GM18520 (cell line): ENCODE measurements around the gene CHCHD1.
"Not testable (repeated sequence)": the region's sequence is repeated elsewhere in the genome, so short reads cannot be mapped to it uniquely, and the experiment has no call there.

Source experiments
- ATAC-seq: cut with Tn5 transposase; IDR thresholded peaks from one replicate; pipeline ENCODE4 v1.9.1; 2021; ENCODE audit not compliant: unreplicated experiment

Gene CHCHD1

DNA sequence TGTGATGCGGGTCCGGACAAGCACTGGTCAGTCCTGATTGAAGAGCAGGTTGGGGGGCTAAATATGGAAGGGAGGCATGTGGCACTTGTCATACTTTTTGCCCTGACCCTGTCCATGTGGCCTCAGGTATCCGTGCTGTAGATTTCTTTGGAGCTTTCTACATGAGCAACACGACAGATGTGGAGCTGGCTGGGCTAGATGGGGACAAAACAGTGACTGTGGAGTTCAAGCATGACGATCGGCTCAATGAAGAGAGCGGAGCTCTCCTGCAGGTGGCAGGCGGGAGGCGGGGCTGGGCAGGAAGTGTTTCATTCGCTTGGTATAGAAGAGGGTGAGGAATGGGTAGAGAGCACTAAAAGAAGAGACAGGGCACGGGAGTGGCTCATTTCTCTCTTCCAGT, 13.0 kb upstream of the CHCHD1 start:
- ATAC-seq: no peak

DNA sequence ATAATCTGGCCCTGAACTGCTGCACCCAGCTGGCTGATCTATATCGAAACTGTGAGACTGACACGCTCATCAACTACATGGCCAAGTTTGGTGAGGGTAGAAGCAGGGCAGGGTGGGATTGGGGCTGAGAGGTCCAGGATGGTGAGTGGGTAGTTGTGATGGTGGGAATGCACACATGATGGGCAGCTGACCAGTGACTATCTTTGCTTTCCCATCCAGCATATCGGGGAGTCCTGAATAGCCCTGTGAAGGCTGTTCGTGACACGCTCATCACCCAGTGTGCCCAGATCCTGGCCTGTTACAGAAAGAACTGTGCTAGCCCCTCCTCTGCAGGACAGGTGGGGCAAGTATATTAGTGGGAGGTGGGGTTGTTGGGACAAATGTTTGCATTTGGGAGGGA, 12.5 kb upstream of the CHCHD1 start:
- ATAC-seq: no peak

DNA sequence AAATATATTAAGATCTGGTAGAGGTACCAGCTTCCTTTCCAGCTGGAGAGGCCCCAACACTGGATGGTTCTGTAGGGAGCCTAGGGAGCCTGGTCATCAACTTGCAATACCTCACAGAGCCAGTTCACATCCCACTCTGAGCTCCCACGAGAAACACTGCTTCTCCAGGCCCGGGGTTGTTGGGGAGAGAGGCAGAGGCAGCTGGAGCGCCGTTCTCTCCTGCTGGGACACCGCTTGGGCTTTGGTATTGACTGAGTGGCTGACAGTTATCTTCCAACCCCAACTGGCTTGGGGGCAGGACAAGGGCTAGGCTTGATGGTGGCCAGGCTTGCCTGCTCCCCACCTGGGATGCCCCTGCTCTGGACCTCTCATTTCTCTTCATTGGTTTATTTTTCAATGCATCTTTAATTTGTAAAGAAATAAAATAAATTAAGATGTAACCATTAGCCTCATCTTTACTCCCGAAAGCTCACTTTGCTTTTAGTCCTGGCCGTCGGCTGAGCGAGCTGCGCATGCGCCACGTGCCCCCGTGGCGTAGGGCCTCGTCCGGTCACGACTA, 10.0 kb upstream of the CHCHD1 start:
- ATAC-seq: no peak

DNA sequence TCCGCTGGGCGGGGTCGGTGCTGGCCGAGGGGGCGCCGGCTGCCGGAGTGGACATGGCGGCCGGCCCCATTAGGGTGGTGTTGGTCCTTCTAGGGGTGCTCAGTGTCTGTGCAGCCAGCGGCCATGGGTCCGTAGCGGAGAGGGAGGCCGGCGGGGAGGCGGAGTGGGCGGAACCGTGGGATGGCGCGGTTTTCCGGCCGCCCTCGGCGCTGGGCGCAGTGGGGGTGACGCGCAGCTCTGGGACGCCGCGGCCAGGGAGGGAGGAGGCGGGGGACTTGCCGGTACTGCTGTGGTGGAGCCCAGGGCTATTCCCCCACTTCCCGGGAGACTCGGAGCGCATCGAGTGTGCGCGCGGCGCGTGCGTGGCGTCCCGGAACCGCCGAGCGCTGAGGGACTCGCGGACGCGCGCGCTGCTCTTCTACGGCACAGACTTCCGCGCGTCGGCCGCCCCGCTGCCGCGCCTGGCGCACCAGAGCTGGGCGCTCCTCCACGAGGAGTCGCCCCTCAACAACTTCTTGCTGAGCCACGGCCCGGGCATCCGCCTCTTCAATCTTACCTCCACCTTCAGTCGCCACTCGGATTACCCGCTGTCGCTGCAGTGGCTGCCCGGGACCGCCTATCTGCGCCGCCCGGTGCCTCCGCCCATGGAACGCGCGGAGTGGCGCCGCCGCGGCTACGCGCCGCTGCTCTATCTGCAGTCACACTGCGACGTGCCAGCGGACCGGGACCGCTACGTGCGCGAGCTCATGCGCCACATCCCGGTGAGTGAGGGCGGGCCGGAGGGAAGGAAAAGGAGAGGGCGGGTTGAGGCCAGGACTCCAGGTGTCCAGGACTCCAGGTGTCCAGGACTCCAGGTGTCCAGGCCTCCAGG, 9.3 kb upstream of the CHCHD1 start:
- ATAC-seq: peak; percentile 40

DNA sequence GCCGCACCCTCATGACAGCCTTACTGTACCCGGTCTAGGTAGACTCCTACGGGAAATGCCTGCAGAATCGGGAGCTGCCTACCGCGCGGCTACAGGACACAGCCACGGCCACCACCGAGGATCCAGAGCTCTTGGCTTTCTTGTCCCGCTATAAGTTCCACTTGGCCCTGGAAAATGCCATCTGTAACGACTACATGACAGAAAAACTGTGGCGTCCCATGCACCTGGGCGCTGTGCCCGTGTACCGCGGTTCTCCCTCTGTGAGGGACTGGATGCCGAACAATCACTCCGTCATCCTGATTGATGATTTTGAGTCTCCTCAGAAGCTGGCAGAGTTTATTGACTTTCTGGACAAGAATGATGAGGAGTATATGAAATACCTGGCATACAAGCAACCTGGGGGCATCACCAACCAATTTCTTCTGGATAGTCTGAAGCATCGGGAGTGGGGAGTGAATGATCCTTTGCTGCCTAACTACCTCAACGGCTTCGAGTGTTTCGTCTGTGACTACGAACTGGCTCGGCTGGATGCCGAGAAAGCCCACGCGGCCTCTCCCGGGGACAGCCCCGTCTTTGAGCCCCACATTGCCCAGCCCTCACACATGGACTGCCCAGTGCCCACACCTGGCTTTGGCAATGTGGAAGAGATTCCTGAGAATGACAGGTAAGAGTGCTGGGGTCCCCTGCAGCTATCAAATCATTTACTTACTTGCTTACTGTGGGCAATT, 8.5 kb upstream of the CHCHD1 start:
- ATAC-seq: no peak

DNA sequence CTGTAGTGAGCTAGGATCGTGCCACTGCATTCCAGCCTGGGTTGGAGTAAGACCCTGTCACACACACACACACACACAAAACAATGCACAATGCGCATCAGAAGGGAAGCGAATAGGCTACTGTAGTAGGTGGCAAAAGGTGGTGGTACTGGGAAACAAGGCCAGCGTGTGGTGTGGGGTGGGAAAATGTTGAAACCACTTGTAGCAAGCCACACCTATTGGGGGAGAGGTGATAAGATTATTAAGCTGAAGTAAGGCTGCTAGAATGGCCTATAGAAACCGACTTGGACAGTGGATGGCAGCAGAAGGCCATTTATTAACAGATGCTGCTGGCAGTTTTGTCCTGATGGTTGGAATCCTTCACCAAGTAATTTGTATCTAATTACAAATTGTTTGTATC, 7.2 kb upstream of the CHCHD1 start:
- no peak for ATAC-seq

DNA sequence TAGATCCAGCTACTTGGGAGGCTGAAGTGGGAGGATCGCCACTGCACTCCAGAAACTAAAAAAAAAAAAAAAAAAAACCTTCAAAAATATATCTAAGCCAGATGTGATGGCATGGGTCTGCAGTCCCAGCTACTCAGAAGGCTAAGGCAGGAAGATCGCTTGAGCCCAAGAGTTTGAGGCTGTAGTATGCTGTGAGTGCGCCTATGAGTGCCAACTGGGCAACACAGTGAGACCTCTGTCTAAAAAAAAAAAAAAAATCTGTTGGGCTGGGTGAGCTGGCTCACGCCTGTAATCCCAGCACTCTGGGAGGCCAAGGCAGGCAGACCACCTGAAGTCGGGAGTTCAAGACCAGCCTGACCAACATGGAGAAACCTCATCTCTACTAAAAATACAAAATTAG, 2.8 kb upstream of the CHCHD1 start:
- no peak for ATAC-seq

DNA sequence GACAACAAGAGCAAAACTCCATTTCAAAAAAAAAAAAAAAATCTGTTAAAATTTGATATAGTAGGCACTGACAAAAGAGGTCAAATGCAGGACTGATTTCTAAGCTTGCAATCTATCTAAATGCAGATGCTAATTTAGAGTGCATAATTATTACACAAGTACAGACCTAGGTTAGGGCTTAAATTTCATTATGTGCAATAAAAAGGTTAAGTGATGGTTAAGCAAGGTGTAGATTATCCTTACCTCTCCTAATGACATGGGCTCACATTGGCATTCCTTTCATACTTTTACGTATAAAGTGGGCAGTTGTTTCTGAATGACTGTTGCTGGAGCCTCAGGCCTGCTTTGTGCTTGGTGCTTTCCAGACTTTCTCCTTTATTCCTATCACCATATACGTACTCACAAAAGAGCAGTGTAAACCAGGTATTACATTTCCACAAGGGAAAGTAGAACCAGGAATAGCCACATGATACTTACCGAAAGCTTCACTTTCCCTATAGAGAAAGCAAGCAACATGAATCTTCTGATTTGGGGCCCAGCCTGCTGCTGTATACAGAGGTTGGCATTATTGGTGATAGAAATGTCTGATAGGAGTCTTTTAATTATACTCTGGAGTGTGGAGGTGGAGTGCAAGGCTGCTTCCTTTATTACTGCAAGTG, 2.2 kb upstream of the CHCHD1 start:
- no peak for ATAC-seq

DNA sequence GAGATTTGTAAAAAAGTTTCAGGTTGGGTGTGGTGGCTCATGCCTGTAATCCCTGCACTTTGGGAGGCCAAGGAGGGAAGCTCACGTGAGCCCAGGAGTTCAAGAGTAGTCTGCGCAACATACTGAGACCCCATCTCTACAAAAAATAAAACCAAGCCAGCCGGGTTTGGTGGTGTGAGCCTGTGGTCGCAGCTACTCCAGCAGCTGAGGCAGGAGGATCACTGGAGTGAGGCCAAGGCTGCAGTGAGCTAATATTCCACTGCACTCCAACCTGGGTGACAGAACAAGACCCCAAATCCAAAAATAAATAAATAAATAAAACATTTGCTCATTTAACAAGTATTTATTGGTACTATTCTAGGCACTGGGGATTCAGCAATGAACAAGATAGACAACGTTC, 1.5 kb upstream of the CHCHD1 start:
- no peak for ATAC-seq

DNA sequence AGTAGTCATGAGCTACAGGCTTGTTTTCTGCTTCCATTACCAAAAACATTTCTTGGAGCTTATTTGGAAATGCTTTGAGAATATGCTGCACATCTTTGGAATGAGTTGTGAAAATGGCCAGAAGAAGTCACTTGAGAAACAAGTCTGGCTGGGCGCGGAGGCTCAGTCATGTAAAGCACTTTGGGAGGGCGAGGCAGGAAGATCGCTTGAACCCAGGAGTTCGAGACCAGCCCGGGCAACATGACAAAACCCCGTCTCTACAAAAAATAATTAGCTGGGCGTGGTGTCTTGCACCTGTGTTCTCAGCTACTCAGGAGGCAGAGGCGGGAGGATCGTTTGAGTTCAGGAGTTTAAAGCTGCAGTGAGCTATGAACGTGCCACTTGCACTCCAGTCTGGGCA, 882 bp upstream of the CHCHD1 start:
- no peak for ATAC-seq

DNA sequence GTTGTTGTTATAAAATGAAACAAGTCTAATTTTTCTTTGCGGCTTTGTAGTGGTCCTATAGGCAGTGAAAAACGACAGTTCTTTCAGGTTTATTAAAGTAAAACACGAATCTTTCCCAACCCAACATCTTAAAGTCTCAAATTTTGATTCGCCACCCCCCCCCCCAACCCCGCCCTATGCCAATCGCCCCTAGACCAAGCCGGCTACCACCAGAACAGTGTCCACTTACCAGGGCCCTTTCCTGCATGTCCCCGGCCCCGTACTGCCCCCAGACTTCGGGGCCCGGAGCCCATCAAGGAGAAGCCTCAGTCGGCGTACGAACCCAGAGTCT, 335 bp upstream of the CHCHD1 start:
- ATAC-seq: no peak

DNA sequence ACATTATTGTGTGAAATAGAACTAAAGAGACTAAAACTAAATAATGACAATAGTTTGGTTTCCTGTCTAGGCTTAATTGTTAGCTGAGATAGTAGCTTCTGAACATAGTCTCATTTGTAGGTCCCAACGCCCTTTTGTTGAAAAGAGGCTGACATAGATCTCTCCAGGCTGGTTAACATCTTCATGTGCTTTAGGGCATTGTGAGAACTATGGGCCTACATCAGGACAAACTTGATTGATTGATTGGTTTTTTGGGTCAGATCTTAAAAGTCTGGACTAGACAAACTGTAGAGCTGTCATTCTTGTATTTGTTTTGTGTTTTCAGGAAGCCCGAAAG, 869 bp downstream of the CHCHD1 start:
- ATAC-seq: no peak

DNA sequence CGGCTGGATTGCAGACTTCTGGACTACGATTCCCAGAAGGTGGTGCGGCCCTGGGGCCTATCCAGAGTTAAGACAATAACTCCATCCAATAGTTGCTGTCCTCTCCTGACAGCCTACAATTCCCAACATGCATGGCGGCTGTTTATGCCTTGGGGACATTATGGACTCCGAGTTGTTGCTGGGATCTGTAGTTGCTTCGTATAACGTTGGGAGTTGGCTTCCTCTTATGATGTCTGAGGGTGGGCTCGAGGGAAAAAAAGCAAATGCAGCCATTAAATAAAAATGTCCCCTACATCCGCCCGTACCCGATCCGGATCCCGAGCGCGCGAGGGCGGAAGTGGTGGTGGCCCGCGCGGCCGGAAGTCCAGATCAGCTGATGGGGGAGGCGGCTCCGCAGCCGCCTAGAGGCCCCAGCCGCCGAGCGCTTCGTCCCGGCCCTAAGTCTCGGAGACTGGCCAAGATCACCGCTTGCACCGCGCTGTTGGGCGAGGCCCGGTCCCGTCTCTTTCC, 3.4 kb downstream of the CHCHD1 start, which contains the start of gene ZSWIM8:
Gene ZSWIM8, plus strand, starts transcription at position 396 of the 510 bp plus-strand sequence. CDS start 273 bp downstream, outside the sequence.
- peak; percentile 74 for ATAC-seq

DNA sequence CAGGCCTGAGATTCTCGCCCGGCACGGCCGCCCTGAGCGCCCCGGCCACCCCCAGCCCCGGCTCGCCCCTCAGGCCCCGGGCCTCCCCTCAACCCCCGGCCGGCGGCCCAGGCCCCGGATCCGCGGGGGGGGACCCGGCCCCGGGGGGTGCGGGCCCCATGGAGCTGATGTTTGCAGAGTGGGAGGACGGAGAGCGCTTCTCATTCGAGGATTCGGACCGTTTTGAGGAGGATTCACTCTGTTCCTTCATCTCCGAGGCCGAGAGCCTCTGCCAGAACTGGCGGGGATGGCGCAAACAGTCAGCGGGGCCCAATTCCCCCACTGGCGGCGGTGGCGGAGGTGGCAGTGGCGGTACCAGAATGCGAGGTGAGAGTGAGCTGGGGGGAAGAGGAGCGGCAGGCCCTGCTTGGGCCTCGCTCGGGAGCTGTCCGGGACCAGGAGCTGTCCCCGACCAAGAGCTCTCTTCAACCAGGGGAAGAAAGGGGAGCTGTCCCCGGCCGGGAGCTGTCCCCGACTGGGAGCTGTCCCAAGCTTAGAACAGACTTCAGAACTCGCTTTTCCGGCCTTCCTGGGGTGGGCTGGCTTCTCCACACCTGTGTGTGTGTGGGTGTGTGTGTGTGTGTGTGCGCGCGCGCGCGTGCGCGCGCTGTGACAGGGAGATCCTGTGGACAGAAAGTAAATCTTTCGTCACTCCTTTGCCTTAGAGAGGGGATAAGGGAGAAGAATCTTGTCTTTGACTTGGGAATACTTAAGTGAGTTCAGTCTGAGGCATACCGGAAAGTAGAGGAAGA, 4.1 kb downstream of the CHCHD1 start:
- no peak for ATAC-seq

DNA sequence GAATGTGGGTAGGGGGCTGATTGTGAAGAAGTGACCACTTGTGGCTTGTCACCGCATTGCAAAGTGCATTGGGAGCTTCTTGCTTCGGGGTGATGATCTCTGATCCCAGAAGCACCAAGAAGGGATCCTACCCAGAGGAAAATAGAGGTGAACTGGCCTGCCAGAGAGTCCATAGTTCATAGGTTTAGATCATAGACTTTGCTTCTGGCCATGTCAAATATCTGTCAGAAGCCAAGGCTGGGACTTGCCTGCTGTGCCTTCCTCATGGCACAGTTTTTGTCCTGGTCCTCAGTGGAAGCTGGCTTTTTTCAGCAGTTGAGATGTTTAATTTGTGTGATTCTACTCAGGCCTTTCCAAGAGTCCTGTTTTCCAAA, 4.7 kb downstream of the CHCHD1 start:
- no peak for ATAC-seq

DNA sequence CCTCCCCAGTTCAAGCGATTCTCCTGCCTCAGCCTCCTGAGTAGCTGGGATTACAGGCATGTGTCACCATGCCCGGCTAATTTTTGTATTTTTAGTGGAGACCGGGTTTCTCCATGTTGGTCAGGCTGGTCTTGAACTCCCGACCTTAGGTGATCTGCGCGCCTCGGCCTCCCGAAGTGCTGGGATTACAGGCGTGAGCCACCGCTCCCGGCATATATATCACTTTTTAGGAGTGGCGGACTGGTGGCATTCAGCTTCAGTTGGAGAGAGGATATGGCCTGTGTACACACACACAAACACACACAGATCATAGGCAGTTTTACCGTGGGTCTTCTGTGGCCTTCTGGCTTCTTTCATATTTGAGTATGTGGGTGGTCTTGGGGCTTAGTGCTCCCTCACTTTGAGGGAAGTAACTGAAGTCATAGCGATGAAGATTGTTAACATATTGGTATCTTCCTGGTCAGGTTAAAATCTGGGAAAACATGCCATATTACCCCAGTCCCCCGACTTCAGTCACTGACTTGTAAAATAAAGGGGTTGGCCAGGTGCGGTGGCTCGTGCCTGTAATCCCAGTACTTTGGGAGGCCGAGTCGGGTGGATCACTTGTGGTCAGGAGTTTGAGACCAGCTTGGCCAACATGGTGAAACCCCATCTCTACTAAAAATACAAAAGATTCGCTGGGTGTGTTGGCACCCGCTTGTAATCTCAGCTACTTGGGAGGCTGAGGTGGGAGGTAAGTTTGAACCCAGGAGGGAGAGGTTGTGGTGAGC, 5.4 kb downstream of the CHCHD1 start:
- not testable (repeated sequence) for ATAC-seq

DNA sequence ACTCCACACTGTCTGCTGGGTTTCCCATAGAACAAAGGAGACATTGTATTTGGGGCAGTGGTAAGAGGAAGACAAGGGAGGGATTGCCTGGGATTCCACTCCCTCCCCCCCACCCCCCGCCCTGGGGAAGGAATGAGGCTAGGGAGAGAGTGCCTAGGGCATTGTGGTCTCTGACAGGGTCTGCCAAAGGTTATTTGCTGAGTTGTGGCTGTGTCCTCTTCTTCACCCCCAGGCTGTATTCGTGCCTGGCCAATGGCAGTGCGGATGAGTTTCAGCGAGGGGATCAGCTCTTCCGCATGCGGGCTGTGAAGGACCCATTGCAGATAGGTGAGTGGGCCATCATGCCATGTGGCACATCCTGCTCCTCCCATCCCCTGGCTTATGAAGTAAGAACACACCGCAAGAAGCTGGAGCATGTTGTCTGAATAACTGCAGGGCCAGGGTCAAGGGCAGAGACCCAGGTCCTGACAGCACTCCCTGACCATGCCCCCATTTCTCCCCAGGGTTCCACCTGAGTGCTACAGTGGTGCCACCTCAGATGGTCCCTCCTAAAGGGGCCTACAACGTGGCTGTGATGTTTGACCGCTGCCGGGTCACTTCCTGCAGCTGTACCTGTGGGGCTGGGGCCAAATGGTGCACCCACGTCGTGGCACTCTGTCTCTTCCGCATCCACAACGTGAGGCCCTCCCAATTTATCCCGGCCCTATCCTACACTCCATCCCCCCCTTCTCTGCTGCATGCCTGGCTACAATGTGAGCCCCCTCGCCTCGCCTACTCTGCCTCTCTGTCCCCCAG, 7.2 kb downstream of the CHCHD1 start:
- ATAC-seq: no peak

DNA sequence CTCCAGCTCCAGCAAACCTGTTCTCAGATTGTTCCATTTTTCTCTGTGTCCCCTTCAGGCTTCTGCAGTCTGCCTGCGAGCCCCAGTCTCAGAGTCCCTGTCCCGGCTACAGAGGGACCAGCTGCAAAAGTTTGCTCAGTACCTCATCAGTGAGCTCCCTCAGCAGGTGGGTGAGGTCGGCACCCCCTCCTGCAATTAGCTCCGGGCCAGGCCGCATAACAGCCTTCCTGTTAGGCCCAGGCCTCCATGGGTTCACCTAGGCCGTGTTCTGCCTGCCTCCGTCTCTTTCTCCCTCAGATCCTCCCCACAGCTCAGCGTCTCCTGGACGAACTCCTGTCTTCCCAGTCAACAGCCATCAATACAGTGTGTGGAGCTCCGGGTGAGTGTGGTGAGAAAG, 7.8 kb downstream of the CHCHD1 start:
- no peak for ATAC-seq
